Heart right ventricle (tissue), 16 donors: Measurements from ENCODE around the gene SPDL1. TPM values are rescaled to one million over a fixed set of nuclear protein-coding genes. Genes with fewer than 3 reads are reported as not detected.

Experiments
- ATAC-seq, 8 donors: fragments of 200-7000 bp; cut with Tn5 transposase; one replicate each; pipeline ENCODE4 v1.9.1; 2020; ENCODE audit warnings: mild to moderate bottlenecking in 8 of 8, moderate library complexity in 8 of 8, moderate number of reproducible peaks in 1 of 8
- DNase-seq, 2 donors: peaks; one replicate each; pipeline ENCODE4 v3.0.0-alpha.2; 2020
- H3K27ac ChIP-seq, 10 donors: fragments of 200-600 bp; sonication (generic) in 2 of 10; one replicate each; pipeline versions ENCODE4 v1.5.0 to v1.8.0; 2020 to 2022; ENCODE audit warnings: mild to moderate bottlenecking in 3 of 10
- H3K27me3 ChIP-seq, 7 donors: fragments of 200-600 bp; one replicate each; pipeline ENCODE4 v1.8.0; 2021 to 2022; ENCODE audit warnings: mild to moderate bottlenecking in 2 of 7
- H3K36me3 ChIP-seq, 9 donors: fragments of 200-600 bp; sonication (generic) in 1 of 9; one replicate each; pipeline versions ENCODE4 v1.5.0 to v1.8.0; 2020 to 2022; ENCODE audit warnings: mild to moderate bottlenecking in 2 of 9
- H3K4me1 ChIP-seq, 9 donors: fragments of 200-600 bp; sonication (generic) in 1 of 9; one replicate each; pipeline versions ENCODE4 v1.5.0 to v1.8.0; 2020 to 2022; ENCODE audit warnings: mild to moderate bottlenecking in 4 of 9
- H3K4me3 ChIP-seq, 10 donors: fragments of 200-600 bp; sonication (generic) in 2 of 10; one replicate each; pipeline versions ENCODE4 v1.5.0 to v1.8.0; 2020 to 2022; ENCODE audit warnings: mild to moderate bottlenecking in 7 of 10, moderate library complexity in 2 of 10
- H3K9me3 ChIP-seq, 11 donors: fragments of 200-600 bp in 10 of 11; sonication (generic) in 2 of 11; one replicate each; pipeline versions ENCODE4 v1.5.0 to v1.8.0; 2013 to 2022; ENCODE audit warnings: mild to moderate bottlenecking in 2 of 11, control low read depth in 1 of 11, moderate library complexity in 1 of 11
- CTCF ChIP-seq, 9 donors: fragments of 200-600 bp; sonication (generic) in 2 of 9; IDR thresholded peaks; one replicate each; pipeline versions ENCODE4 v1.5.0 to v1.8.0; 2021 to 2022; ENCODE audit warnings: antibody characterized with exemption in 9 of 9, mild to moderate bottlenecking in 5 of 9, moderate library complexity in 1 of 9
- WGBS, 2 donors: extraction: QIAGEN DNeasy Blood & Tissue Kit; methylation state at CpG; one replicate each; pipeline ENCODE4 v1.1.7; 2013; ENCODE audit warnings: inconsistent platforms in 1 of 2; 5-methylcytosine and 5-hydroxymethylcytosine counted together
- intact Hi-C, 10 donors: fragments of 100-400 bp; cut with DNase I; formaldehyde crosslinking; loops; one replicate each; pipeline versions ENCODE4 v1.11.1 to v1.14.2; 2022
- long read RNA-seq, 3 donors: library from polyadenylated mRNA; unstranded; transcript quantifications; one replicate each; pipeline ENCODE4 v2.0.0, GENCODE V29; 2020 to 2021
- polyA plus RNA-seq, 2 donors: library from polyadenylated mRNA; stranded (reverse); fragments of 200-250 nt; gene quantifications; one replicate each; pipeline ENCODE4 v1.2.3, GENCODE V29; 2013
- total RNA-seq, 10 donors: library from RNA; stranded (reverse); fragmentation: NEBNext Ultra II Directional in 3 of 10; extraction: Animal tissue kit (Norgen Biotek cat#: 25700) in 3 of 10; gene quantifications; one replicate each; pipeline versions ENCODE4 v1.2.1 to v1.2.4, GENCODE V29; 2021 to 2023
- donor health status: Arrhythmogenic right ventricular cardiomyopathy.
- donor health status: ischemic (EF 13 %, LVEDD 7.1; RV severe dilation, severe dysfunction).
- donor health status: healthy with polysubstance abuse.
- donor health status: DM: no; HTN: yes; CAD: no.
- donor health status: DM: no; HTN: no; CAD: no.
- donor health status: ischemic (EF 25% LVEDD 6.9; RV normal size, moderate dysfunction).
- donor health status: ischemic (EF 25% LVEDD 5.7; RV mildly dilated, moderate dysfunction).
- donor health status: healthy.
- donor health status: DM: yes; HTN: yes; CAD: no.
- donor health status: Ischemic cardiomyopathy.
- donor health status: ischemic (EF 35%, LVEDD 5.7; RV mildly dilated, moderate dysfunction).
- donor health status: nonischemic (EF 11% LVEDD 7.7; RV severe dilation, severe dysfunction).
- donor health status: DM: yes; HTN: yes; CAD: no.
- donor health status: PGD.
- donor health status: ischemic (EF 29% LVEDD 5.4; RV normal size, mild dysfunction).
- donor health status: nonischemic (EF 23%, LVEDD 6.1; RV moderate dilation, normal function).

The SPDL1 gene, protein sequence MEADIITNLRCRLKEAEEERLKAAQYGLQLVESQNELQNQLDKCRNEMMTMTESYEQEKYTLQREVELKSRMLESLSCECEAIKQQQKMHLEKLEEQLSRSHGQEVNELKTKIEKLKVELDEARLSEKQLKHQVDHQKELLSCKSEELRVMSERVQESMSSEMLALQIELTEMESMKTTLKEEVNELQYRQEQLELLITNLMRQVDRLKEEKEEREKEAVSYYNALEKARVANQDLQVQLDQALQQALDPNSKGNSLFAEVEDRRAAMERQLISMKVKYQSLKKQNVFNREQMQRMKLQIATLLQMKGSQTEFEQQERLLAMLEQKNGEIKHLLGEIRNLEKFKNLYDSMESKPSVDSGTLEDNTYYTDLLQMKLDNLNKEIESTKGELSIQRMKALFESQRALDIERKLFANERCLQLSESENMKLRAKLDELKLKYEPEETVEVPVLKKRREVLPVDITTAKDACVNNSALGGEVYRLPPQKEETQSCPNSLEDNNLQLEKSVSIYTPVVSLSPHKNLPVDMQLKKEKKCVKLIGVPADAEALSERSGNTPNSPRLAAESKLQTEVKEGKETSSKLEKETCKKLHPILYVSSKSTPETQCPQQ
- total RNA-seq: 1 to 10 TPM; 2.9 to 5.7 (median 4.2) TPM
- polyA plus RNA-seq: 1 to 10 TPM; 4.0 TPM
- long read RNA-seq, donor 1, partial matches to known transcripts: 0 of 2 reads
- long read RNA-seq, donor 1, other reads (novel, unspliced or antisense): 0 of 2 reads
- long read RNA-seq, donor 2, partial matches to known transcripts: 0 of 3 reads
- long read RNA-seq, donor 2, other reads (novel, unspliced or antisense): 1 of 3 reads
- long read RNA-seq, donor 3, partial matches to known transcripts: 2 of 12 reads
- long read RNA-seq, donor 3, other reads (novel, unspliced or antisense): 7 of 12 reads

DNA sequence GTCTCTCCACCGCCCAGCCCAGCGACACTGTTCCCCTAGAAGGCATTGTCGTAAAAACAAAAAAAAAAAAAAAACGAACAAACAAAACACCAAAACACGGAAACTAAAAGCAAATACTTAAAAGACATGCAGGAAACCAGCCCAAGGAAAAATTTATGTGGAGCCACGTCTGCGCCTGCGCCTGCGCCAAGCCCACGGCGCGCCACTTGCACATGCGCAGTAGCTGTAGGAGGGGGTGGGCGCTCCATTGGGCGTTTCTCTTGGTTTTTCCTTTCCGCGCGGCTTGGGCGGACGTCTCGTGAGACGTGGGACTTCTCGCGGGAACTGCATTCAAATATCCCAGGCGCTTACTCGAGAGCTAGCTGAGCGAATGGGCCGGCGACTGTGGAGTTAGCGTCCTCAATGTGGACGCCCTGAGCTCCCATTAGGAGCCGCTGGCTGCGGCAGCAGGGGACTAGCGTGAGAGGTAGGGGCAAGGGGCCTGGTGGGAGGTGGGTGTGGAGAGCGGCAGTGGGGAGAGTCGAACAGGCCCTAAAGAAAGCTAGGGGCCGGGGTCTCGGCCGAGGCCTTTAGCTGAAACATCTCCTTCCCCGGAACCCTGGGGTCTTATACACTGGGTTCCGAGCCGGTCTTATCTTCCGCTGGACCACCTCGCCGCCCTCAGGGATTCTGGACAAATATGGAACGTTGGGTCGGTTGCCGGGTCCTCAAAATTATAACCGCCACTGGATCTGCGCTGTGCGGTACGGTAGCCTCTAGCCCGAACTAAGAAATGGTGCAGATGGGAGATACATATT is at the start of gene SPDL1:
TSS of gene SPDL1 (plus strand) at position 350 of the 797 bp plus-strand sequence. CDS start 4,644 bp downstream, outside the sequence.
- H3K4me3 ChIP-seq: peak within 1 kb of the TSS; percentile 62 to 91 (median 82)
- no peaks in the 10 kb centered on the region for H3K9me3 ChIP-seq
- WGBS, 2 donors: 0% methylated on average over 53 of the region's 53 CpGs
- H3K36me3 ChIP-seq: peaks cover 0 to 5% (median 0%) of the 10 kb centered on the region in 9 donors
- no peak for TF ChIP-seq CTCF (IDR thresholded peaks at IDR 0.05)
- peaks cover 0 to 10% (median 0%) of the 10 kb centered on the region in 7 donors for H3K27me3 ChIP-seq
- ATAC-seq: peak; percentile 95 to 99 (median 98)
- peaks cover 0 to 17% (median 11%) of the 10 kb centered on the region in 9 donors for H3K4me1 ChIP-seq
- peak; percentile 95 to 96 for DNase-seq
- H3K27ac ChIP-seq: peak within 1 kb of the TSS in 9 of 10 donors; percentile 48 to 84 (median 73)
- intact Hi-C loops: loop anchor here in 5 of 10 donors (5.0 to 10.0 kb wide), 4 partner anchors 596 to 1006 kb away; partner anchors contain the start of gene PANK3 (in 1 of the 5)

GRCh38 chr5:169534311-169534880 is 49.2 kb upstream of the SPDL1 start:
- no peak for DNase-seq
- H3K36me3 ChIP-seq: no peaks in the 10 kb centered on the region
- no peak for ATAC-seq
- peaks cover 0 to 4% (median 0%) of the 10 kb centered on the region in 7 donors for H3K27me3 ChIP-seq
- H3K4me1 ChIP-seq: peaks cover 0 to 8% (median 0%) of the 10 kb centered on the region in 9 donors
- 45 to 56% methylated on average over 2 of the region's 2 CpGs for WGBS, 2 donors
- no peak overlapping the region for H3K4me3 ChIP-seq
- H3K9me3 ChIP-seq: no peaks in the 10 kb centered on the region
- no peak overlapping the region for H3K27ac ChIP-seq
- intact Hi-C loops: no loop called here
- TF ChIP-seq CTCF (IDR thresholded peaks at IDR 0.05): no peak

GRCh38 chr5:169534939-169535338 is 48.6 kb upstream of the SPDL1 start:
- Histone ChIP-seq H3K27me3 (peaks cover 0 to 4% (median 0%) of the 10 kb centered on the region in 7 donors), H3K36me3 (no peaks in the 10 kb centered on the region), H3K4me3 (no peak overlapping the region), H3K4me1 (peaks cover 0 to 8% (median 0%) of the 10 kb centered on the region in 9 donors), H3K27ac (no peak overlapping the region), H3K9me3 (no peaks in the 10 kb centered on the region)
- ATAC-seq: no peak
- intact Hi-C loops: no loop called here
- DNase-seq: no peak
- TF ChIP-seq CTCF (IDR thresholded peaks at IDR 0.05): no peak
